ENCODE measurements around the gene PDGFRB.

DNA sequence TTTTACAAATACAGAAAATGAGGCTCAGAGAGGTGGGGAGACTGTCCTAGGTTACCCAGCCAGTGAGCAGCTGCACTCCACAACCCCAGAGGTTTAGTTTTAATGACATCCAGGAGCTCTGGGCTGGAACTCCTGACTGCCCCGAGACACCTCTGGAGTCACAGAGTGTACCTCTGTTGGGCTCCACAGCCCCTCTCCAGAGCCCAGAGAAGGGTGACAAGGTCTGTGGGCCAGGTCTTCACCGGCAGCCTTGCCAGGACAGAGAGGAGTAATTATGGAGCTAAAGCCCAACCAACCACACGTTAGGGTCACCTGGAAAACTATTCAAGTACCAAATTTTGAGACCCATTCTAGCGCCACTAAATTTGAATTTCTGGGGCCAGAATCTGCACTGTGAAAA lies 22.1 kb upstream of the PDGFRB start:
- no peak for TF ChIP-seq POLR2A (IDR thresholded peaks at IDR 0.05)
- TF ChIP-seq, protein P1, sequence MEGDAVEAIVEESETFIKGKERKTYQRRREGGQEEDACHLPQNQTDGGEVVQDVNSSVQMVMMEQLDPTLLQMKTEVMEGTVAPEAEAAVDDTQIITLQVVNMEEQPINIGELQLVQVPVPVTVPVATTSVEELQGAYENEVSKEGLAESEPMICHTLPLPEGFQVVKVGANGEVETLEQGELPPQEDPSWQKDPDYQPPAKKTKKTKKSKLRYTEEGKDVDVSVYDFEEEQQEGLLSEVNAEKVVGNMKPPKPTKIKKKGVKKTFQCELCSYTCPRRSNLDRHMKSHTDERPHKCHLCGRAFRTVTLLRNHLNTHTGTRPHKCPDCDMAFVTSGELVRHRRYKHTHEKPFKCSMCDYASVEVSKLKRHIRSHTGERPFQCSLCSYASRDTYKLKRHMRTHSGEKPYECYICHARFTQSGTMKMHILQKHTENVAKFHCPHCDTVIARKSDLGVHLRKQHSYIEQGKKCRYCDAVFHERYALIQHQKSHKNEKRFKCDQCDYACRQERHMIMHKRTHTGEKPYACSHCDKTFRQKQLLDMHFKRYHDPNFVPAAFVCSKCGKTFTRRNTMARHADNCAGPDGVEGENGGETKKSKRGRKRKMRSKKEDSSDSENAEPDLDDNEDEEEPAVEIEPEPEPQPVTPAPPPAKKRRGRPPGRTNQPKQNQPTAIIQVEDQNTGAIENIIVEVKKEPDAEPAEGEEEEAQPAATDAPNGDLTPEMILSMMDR (IDR thresholded peaks at IDR 0.05): no peak
- no peak for TF ChIP-seq EP300 (IDR thresholded peaks at IDR 0.05)
